GM19238 (cell line): Measurements from ENCODE around the gene CSRP1.

Source experiments
- DNase-seq: peaks from one replicate; pipeline ENCODE4 v3.0.0; 2011; ENCODE audit warnings: low spot score; ENCODE audit not compliant: insufficient read length

The CSRP1 gene

DNA sequence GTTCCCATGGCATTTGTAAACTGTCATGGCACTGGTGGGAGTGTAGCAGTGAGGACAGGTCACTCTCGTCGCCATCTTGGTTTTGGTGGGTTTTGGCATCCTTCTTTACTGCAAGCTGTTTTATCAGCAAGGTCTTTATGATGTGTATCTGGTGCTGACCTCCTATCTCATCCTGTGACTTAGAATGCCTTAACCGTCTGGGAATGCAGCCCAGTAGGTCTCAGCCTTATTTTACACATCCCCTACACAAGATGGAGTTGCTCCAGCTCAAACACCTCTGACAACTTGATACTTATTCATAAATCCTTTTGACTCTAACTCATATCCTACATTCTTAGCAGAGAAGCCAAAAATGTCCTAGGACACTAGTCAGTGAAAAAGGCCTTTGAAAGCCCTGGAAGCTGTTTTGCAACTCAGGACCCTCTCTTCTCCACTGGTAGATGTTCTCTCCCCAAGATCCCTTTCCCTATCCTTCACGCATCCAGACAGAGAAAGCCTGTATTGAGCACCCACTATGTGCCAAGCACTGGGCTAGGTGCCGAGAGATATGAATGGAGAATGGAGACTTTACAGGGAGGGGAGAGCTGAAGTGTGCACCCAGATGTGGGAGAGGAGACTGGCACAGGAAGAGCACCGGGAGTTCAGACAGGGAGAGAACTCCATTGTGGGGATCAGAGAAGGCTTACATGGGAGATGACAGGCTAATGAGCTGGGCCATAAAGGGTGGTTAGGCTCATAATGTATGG is 6.7 kb upstream of the CSRP1 start:
- DNase-seq = no peak

DNA sequence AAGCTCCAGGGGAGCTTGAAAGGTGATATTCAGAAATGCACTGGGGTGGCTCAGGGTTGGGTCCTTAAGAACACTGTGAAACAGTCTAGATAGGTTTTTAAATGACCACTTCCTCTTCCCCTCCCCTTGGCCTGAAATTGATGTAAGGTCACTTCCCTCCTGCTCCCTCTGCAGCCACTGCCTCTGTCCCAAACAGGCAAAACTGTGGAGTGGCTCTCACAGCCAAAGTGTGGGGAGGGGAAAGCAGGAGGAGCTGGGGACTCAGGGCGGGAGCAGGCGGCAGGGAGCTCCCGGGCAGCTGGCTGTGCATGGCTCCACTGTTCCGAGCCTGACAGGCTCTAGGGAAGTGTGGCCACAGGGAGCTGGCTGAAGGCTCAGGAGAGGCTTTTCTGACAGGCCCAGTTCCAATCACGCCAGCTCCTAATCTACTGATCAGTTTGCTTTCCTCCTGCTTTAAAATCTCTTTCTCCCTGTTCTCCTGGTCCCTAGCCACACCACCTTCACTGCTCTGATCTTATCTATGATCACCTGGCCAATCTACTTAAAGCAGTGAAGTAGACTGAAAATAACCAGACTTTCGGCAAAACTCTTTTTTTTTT is 5.1 kb upstream of the CSRP1 start:
- peak; percentile 29 for DNase-seq

DNA sequence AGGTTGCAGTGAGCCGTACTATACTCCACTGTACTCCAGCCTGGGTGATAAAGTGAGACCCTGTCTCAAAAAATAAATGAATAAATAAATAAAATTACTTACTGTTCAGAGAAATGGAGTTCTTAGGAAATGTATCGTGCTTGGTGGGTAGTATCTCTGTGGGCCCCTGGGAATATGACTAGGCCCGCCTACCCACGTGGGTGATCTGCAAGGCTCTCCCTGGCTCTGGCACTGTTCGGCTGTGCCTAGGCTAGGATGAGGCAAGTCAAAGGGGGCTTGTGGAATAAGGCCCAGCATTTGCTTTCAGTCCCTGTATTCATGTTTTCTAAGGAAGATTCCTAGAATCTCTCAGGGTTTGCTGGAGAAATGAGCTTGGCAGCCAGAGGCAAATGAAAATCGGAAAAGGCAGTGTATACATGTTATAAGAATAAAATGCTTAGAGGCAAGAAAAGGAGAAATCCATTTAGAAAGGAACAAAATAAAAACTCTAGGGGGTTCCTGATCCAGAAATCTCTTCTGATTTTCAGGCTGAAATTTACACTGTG is 4.5 kb upstream of the CSRP1 start:
- no peak for DNase-seq

DNA sequence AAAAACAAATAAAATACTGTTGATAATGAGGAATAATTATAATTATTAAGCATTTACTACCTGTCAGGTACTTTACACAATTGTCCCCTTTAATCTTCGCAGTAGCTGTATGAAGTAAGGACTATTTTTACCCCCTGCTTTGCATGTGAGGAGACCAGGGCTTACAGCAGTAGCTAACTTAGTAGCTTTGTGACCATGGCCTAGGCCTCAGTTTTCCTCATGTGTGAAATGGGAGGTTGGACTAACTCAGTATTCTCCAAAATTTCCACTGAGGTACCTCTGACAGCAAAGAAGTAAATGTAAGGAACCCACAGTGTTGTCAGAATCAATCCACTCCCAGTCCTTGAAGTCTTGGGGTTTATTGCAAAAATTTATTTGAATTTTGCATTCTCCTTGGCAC is 3.8 kb upstream of the CSRP1 start:
- DNase-seq = no peak

DNA sequence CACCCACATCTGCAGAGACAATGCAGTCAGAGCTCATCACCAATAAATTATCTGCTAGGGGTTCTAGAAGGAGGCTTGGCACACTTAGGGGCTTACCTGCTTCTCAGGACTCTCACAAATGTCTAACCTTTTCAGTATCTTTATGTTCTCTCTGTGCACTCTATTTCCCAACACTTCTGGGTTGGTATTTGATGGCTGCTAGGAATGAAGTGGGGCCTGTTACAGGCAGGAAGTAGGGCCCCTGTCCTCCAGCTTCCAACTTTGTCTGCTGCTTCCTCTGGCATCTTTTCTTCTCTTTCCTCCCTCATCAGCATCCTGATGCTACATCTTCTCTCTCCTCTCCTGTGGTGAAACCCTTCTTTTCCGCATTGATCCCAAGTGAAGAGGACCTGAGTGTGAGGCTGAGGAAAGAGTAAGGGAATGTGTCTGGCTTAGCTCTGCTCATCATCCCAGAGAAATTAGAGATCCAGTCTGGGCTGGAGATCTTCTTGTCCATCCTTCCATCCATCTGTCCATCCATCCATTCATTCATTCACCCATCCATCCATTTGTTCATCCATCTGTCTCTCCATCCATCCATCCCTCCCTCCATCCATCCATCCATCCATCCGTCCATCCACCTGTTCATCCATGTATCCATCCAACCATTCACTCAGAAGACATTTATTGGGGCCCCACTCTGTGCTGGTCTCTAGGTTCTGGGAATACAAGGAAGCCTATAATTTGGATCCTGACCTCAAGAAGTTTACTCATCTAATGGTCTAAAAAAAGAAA is 2.9 kb upstream of the CSRP1 start:
- no peak for DNase-seq

DNA sequence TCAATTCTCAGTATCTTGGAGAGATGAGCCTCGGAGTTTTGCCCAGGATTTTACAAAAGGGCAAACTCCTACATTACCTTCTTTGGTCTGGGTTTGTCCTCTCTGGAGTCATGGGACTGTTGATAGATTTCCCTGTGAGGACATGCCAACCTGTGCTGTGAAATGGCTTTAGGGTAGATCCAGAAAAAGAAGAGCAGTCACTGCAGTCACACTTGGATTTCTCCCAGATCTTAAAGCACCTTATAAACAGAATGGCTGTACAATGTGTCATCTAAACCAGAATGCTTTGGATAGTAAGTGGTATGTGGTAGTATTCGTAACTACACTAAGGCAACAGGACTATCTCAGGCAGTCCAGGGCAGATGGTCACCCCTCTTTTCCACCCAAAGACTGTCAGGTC is 1.9 kb upstream of the CSRP1 start:
- DNase-seq = no peak

DNA sequence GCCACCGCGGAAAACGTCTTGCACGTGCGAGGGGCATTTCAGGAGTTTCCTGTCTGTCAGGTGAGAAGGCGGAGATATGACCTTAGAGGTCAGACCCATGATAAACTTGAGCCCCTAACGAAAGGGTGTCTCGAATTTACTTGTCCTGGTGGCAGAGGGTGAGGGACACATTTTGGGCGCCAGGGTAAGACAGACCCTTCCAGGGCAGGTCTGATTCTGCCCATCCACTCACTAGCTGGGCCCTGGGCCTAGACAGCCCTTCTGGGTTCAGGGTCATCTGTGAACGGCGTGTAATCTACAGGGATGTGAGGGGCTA is 395 bp upstream of the CSRP1 start:
- no peak for DNase-seq

DNA sequence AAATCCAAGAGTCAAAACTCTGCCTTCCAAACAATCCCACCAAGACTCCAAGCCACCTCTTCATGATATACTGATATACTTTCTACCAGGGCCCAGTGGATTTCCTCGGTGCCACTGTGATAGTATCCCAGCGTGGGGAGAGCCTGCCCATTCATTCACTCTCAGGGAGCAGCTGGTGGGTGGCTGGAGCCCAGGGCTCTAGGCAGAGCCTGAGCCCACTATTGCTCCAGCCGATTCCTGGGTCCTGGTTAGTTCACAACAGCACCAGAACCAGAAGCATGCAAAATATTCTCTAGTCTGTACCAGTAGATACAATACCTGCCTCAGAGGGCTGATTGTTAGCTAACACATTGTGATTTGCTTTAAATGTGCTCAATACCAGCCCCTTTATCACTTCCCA is 831 bp downstream of the CSRP1 start:
- DNase-seq = no peak

DNA sequence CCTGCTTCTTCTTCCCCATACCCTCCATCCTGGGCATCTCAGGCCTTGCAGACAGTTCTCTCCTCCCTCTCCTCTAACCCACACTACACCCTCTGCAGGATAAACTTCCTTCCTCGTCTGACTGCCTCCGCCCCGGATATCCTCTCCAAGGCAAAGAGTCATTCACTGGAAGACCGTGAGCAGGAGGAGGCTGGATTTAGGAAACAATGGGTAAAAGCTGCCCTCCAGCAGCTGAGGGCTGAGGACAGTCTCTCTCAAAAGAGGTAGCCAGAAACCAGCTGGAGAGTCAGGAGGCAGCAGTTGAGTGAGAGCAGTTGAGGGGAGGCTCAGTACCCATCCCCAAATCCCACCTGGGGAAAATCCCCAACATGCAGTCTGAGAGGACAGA is 1.4 kb downstream of the CSRP1 start:
- DNase-seq = no peak

DNA sequence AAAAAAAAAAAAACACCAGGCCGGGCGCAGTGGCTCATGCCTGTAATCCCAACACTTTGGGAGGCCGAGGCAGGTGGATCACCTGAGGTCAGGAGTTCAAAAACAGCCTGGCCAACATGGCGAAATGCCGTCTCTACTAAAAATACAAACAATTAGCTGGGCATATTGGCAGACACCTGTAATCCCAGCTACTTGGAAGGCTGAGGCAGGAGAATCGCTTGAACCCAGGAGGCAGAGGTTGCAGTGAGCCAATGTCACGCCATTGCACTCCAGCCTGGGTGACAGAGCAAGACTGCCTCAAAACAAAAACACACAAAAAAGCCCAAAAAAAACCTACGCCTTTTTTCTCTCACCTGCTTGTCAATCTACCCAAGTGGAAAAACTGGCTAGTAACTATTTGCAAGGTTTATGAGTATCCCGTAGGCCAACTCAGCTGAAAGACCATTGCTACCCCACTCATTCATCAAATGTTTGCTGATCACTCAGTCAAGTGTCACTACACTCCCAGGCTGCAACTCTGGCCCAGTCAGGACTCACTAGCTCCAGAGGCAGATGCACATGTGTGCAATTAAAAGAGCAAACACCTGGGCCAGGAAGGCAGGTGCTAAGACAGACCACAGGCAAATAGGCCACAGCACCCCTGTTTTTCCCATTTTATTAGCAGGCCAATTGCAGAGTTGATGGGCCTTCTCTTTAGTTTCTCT is 2.0 kb downstream of the CSRP1 start:
- DNase-seq = no peak

DNA sequence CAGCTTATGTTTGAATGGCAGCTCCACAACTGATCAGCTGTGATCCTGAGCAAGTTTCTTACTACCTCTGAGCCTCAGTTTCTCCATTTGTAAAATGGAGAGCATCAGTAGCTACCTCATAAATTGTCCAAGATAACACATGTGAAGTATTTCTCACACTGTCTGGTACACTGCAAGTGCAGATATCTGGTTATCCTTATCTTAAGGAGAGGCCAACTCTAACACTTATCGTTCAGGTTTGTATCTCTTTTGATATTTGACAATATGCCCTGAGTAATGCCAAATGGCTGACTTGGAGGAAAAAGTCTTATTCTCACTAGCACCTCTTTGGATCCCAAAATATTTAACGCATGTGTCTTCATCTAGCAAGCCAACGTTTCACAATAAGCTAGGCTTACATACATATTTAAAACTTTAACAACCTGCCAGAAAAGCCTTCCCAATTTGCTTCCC is 2.7 kb downstream of the CSRP1 start:
- DNase-seq = no peak

DNA sequence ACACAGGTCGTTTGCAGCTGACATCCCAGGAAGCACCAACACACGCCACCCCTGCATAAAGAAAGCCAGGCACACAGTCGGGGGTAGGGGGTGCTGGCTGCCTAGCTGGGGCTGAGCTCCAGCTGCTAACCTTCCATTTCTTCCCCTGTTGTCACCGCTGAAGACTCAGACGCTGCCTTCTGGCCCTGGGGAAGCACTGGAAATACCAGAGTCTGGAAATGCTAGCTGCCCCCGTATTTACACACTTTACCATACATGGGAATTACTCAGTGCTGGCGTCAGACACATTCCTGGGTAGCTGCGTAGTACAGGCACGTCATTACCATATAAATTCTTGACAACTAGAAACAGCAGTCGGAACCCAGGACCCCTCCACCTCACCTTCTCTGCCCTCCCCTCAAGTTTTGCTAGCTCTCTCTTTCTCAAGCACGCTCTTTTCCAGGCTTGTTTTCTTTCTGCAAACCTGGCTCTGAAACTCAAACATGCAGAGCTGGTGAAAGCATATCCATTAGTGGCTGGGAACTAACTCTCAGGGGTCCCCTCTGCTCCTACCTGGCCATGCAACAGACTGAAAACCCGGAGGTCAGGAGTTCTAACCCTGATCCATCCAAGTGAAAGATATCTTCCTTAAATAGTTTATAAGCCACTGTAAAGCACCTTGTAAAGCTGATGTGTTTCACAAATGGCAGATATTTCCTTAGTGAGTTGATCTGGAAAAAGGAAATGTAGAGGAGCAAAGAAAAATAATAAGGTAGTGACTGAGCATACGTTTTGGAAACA is 3.3 kb downstream of the CSRP1 start:
- DNase-seq = no peak

DNA sequence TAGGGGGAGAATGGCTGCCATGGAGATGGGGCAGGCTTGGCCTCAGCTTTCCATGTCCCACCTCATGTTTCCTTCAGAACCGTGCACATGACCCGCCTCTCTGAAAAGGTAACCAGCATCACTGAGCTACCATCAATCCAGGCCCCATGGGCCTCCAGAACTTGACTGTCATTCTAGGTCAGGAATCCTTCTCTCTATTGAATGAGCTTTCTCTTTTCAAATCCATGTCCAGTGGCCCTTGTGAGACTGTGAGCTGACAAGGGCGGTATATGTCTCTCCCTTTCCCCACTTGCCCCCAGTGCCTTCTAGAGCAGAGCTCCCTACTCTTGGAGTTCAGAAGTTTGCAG is 4.4 kb downstream of the CSRP1 start:
- no peak for DNase-seq

DNA sequence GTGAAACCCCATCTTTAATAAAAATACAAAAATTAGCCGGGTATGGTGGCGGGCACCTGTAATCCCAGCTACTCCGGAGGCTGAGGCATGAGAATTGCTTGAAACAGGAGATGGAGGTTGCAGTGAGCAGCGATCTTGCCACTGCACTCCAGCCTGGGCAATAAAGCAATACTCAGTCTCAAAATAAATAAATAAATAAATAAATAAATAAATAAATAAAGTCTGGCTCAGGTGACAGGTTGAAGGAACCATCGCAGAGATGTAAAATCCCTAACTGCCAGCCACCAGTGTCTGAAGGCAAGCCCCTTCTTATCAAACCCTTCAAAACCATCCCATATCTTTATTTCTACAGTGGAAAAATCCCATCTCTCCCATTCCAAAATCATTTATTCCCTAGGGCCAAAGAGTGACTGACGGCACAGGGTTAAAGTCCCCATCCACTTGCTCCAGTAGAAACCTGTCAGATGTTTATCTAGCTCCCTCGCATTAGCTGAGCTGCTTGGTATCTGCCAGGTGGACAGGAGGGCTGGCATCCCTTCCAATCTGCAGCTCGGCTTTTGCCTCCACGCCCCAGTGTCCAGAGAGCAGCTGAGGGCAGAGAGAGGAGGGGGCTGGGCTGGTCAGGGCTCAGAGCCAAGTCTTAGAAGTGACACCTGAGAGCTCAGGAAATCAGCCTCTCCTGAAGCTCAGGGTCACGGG is 5.0 kb downstream of the CSRP1 start:
- no peak for DNase-seq

DNA sequence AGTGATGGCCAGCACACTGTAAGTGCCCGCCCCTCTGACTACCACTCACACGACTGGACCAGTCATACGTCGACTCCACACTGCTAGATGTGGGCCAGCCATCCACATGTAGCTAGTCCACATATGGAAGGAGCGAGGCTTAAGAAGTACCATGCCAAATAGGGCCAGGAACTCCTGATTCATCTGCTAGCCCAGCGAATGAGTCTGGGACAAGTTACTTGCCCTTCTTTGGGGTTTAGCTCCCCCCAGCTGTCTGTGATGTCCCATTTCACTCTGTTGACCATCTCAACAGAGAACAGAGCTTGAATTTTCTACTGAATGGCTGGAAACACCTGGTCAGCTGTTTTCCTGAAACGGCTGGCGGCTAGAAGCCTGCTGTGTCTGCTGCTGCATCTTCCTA is 5.8 kb downstream of the CSRP1 start:
- no peak for DNase-seq

DNA sequence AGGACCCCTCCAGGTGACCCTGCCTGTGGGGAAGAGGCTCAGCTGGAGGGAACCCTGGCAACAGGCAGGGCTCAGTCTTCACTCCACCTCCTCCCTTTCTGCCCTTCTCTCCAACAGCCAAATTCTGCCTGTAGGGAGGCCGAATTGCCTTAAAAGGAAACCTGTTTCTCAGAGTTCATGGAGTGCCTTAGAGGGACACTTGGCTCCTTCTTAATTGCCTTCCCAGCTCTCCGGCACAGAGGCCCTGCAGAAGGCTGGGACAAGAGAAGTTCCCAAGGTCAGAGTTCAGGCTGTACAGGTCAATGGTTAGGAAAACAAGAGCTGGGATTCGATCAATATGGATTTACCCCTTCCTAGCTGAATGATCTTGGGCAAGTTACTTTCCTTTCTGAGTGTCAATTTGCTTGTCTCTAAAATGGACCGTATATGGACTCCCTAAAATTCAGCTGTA is 6.2 kb downstream of the CSRP1 start:
- no peak for DNase-seq

DNA sequence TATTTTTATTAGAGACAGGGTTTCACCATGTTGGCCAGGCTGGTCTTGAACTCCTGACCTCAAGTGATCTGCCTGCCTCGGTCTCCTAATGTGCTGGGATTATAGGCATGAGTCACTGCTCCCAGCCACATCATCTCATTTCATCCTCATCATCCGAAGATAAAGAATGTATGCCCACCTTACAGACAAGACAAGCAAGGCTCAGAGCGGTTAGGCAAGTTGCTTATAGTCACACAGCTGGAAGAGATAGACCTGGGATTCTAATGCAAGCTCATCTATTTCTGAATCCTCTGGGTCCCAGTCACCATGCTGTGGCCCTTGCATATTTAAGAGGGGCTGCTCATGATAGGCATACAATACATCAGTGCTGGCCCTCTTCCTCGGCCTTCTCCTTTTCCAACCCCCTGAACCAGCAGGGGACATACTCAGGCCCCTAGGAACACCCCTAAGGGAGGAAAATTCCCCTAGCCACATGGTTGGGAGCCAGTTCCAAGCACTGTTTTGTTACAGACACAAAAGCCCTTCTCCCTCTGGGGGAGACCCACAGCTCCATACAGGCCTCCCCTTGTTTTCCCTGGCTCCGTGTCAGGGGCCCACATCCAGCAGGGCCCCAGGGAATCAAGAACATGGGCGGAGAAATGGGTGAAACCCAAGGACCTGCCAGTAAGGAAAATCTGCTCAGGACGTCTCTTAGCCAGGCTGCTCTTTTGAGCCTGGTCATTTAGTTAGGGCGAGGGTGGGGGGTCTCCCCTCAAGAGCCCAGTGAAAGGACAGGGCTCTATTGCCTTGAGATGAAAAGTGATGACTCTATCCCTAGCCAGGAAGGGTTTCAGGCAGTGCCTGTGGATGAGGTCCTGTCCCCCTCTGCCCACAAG is 6.9 kb downstream of the CSRP1 start:
- no peak for DNase-seq

DNA sequence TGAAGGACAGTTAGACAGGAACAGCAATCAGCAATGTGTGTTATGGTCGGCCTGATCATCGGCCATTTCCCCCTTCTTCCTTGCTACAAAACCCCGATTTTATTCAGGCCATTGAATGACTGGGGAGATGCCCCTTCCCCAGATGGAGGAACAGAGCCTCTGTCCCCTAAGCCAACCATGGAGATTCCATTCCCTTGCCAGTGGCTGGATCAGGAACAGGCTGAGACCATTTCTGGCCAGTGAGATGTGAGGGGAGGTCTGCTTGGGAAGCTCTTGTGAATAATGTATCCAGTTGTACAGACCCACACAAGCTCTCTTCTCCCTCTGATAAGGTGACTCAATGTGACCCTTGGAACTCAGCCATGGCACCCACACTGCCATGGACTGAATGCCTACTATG is 7.7 kb downstream of the CSRP1 start:
- no peak for DNase-seq

DNA sequence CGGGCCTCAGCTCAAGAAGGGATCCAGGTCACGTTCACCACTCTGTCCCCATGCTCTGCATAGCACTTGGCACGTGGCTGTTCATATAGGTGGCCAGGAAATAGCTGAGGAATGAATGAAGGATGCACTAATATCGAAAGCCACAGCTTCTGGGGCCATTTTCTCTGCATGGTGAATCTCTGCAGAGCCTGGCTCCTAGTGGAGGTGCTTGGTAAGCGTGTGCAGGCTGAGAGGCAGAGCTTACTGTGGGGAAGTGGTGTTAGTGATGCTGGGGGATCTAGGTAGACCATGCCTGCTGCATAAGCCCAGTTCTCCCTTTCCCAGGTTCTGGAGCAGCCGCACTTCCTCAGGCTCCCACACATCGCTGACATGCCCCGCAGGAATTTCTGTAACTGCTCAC is 8.3 kb downstream of the CSRP1 start:
- DNase-seq = no peak
